Inflammatory macrophage treated with lipopolysaccharide for 4 hours (primary cell): ENCODE results near the gene M1AP.

ENCODE experiments used
- DNase-seq: peaks from one replicate; pipeline ENCODE4 v3.0.0-alpha.2; 2020

The M1AP gene

GRCh38 chr2:74515981-74516633 is 132.0 kb downstream of the M1AP start:
- DNase-seq = peak; percentile 61

- DNase-seq = no peak
Measured at GRCh38 chr2:74515271-74515980, 132.7 kb downstream of the M1AP start.

GRCh38 chr2:74514368-74515270 is 133.5 kb downstream of the M1AP start, which contains the start of gene TLX2:
Gene TLX2, plus strand, starts transcription at chr2:74514450. Its CDS starts 357 bp downstream, at chr2:74514807.
- DNase-seq = no peak

GRCh38 chr2:74513605-74514367 is 134.3 kb downstream of the M1AP start:
- no peak for DNase-seq

- DNase-seq = no peak
Measured at GRCh38 chr2:74512744-74513604, 135.2 kb downstream of the M1AP start.

GRCh38 chr2:74511104-74511989 is 136.8 kb downstream of the M1AP start:
- DNase-seq = no peak

- DNase-seq = no peak
Measured at GRCh38 chr2:74510272-74510671, 137.9 kb downstream of the M1AP start.

- DNase-seq = no peak
Measured at GRCh38 chr2:74507926-74508520, 140.1 kb downstream of the M1AP start.
